ENCODE measurements around the gene FOXR1.

The FOXR1 gene

DNA sequence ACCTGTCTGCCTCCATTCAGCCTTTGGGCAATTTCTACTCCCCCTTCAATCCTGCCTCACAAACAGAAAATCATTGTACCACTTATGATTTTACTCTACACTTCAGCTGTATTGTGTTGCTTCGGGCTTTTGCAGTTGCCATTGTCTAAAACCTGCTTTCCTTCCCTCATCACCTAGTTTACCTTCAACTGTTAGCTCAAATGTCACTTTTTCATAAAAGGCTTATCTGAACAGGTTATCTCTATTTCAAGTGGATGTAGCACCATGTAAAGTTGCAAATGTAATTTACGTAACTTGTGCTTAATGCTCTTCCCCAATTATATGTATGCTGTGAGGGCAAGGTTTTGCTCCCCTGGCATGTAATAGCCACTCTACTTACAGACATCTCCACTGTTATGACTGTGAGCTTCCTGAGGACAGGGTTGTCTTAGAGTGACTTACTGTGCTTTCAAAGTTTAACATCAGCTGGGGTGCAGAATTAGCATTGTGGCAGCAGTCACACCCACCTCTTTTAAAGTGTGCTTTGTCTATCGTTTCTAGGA lies 41.1 kb downstream of the FOXR1 start:
- Histone ChIP-seq H3K36me3 (replicated peaks; ENCODE audit: insufficient read depth, low read length) (peaks cover 12% of the 10 kb centered on the region), H3K4me2 (ENCODE audit: low read depth, low read length) (no peak overlapping the region), H3K9me3 (replicated peaks; ENCODE audit: insufficient read depth, low read length) (no peaks in the 10 kb centered on the region), H3K4me3 (ENCODE audit: low read length) (no peak overlapping the region), H3K27ac (ENCODE audit: low read length) (no peak overlapping the region), H4K20me1 (ENCODE audit: insufficient read depth, low read length) (no peaks in the 10 kb centered on the region), H2AFZ (ENCODE audit: low read length) (no peak overlapping the region), H3K79me2 (ENCODE audit: low read length) (peaks cover 29% of the 10 kb centered on the region), H3F3A (ENCODE audit: insufficient read depth, low read length) (peaks cover 52% of the 10 kb centered on the region), H3K4me1 (ENCODE audit: low read length) (peaks cover 7% of the 10 kb centered on the region; the same call in 1 of the 2 replicates), H3K9me2 (replicated peaks; ENCODE audit: insufficient read depth, low read length) (no peaks in the 10 kb centered on the region), H3K27me3 (replicated peaks; ENCODE audit: insufficient read depth, low read length) (no peaks in the 10 kb centered on the region), H3K9ac (ENCODE audit: low read length) (no peak overlapping the region)
- no peak for TF ChIP-seq EZH2phosphoT487 (IDR thresholded peaks at IDR 0.05; ENCODE audit: low read length)
- TF ChIP-seq, protein P1, sequence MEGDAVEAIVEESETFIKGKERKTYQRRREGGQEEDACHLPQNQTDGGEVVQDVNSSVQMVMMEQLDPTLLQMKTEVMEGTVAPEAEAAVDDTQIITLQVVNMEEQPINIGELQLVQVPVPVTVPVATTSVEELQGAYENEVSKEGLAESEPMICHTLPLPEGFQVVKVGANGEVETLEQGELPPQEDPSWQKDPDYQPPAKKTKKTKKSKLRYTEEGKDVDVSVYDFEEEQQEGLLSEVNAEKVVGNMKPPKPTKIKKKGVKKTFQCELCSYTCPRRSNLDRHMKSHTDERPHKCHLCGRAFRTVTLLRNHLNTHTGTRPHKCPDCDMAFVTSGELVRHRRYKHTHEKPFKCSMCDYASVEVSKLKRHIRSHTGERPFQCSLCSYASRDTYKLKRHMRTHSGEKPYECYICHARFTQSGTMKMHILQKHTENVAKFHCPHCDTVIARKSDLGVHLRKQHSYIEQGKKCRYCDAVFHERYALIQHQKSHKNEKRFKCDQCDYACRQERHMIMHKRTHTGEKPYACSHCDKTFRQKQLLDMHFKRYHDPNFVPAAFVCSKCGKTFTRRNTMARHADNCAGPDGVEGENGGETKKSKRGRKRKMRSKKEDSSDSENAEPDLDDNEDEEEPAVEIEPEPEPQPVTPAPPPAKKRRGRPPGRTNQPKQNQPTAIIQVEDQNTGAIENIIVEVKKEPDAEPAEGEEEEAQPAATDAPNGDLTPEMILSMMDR (IDR thresholded peaks at IDR 0.05; ENCODE audit: low read length): no peak
- TF ChIP-seq EZH2 (optimal IDR thresholded peaks at IDR 0.05; ENCODE audit: low read depth, low read length): no peak
- no peak for DNase-seq

DNA sequence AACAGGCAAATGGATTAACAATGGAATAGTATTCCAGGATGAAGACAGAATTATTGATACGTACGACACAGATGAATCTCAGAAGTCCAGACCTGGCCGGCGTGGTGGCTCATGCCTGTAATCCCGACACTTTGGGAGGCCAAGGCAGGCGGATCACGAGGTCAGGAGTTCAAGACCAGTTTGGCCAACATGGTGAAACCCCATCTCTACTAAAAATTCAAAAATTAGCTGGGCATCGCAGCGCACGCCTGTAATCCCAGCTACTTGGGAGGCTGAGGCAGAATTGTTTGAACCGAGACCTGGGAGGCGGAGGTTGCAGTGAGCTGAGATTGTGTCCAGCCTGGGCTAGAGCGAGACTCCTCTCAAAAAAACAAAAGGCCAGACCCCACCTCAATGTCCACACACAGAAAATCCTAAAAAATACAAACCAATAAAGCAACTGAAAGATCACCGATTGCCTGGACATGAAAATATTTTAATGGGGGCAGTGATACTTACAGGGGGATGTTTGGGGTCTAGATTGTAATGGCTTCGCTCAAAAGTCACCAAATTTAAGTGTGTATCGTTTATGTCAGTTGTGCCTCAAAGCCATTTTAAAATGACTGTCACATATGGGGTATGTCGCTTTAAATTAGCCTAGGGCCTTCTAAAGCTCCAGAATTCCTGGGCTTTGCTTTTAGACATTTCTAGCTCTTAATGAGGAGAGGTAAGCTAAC lies 42.8 kb downstream of the FOXR1 start:
- peaks cover 12% of the 10 kb centered on the region for H3K36me3 ChIP-seq (replicated peaks; ENCODE audit: insufficient read depth, low read length)

DNA sequence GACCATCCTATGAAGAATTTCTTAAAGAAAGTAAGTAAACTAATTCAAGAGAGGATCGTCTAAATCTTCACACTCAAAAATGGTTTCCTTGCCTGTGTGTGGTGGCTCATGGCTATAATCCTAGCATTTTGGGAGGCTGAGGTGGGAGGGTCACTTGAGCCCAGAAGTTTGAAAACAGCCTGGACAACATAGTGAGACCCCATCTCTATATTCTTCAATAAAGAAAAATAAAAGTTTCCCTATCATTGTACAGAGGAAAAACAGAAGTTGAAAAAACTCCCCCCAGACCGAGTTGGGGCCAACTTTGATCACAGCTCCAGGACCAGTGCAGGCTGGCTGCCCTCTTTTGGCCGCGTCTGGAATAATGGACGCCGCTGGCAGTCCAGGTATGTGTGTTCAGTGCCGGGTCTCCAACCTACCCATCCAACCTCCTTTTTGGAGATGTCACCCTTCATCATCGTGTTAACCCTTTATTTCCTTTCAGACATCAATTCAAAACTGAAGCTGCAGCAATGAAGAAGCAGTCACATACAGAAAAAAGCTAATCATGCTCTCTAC lies 43.6 kb downstream of the FOXR1 start:
- Histone ChIP-seq H3K79me2 (ENCODE audit: low read length) (peaks cover 49% of the 10 kb centered on the region), H3K4me3 (ENCODE audit: low read length) (no peak overlapping the region), H4K20me1 (ENCODE audit: insufficient read depth, low read length) (no peaks in the 10 kb centered on the region), H3K9ac (ENCODE audit: low read length) (no peak overlapping the region), H3K4me2 (ENCODE audit: low read depth, low read length) (no peak overlapping the region), H3K9me2 (replicated peaks; ENCODE audit: insufficient read depth, low read length) (no peaks in the 10 kb centered on the region), H2AFZ (ENCODE audit: low read length) (no peak overlapping the region), H3F3A (ENCODE audit: insufficient read depth, low read length) (peaks cover 63% of the 10 kb centered on the region), H3K36me3 (replicated peaks; ENCODE audit: insufficient read depth, low read length) (peaks cover 12% of the 10 kb centered on the region), H3K27ac (ENCODE audit: low read length) (no peak overlapping the region), H3K4me1 (ENCODE audit: low read length) (peaks cover 12% of the 10 kb centered on the region), H3K27me3 (replicated peaks; ENCODE audit: insufficient read depth, low read length) (no peaks in the 10 kb centered on the region), H3K9me3 (replicated peaks; ENCODE audit: insufficient read depth, low read length) (no peaks in the 10 kb centered on the region)
- DNase-seq: no peak
- TF ChIP-seq EZH2phosphoT487 (IDR thresholded peaks at IDR 0.05; ENCODE audit: low read length) (no peak), EZH2 (optimal IDR thresholded peaks at IDR 0.05; ENCODE audit: low read depth, low read length) (no peak)
- TF ChIP-seq, protein P1 (IDR thresholded peaks at IDR 0.05; ENCODE audit: low read length): peak; percentile 15; the same call in 1 of the 2 replicates

More for the DNA sequence above, 42.8 kb downstream of the FOXR1 start:
- peaks cover 7% of the 10 kb centered on the region; the same call in 1 of the 2 replicates for H3K4me1 ChIP-seq (ENCODE audit: low read length)
- no peaks in the 10 kb centered on the region for H3K9me2 ChIP-seq (replicated peaks; ENCODE audit: insufficient read depth, low read length)
- TF ChIP-seq, protein P1 (IDR thresholded peaks at IDR 0.05; ENCODE audit: low read length): no peak
- TF ChIP-seq EZH2phosphoT487 (IDR thresholded peaks at IDR 0.05; ENCODE audit: low read length): no peak
- TF ChIP-seq EZH2 (optimal IDR thresholded peaks at IDR 0.05; ENCODE audit: low read depth, low read length): no peak
- H3K4me3 ChIP-seq (ENCODE audit: low read length): no peak overlapping the region
- no peak overlapping the region for H3K27ac ChIP-seq (ENCODE audit: low read length)
- no peak for DNase-seq
- no peak overlapping the region for H3K4me2 ChIP-seq (ENCODE audit: low read depth, low read length)
- peaks cover 63% of the 10 kb centered on the region for H3F3A ChIP-seq (ENCODE audit: insufficient read depth, low read length)
- no peaks in the 10 kb centered on the region for H3K9me3 ChIP-seq (replicated peaks; ENCODE audit: insufficient read depth, low read length)
- peaks cover 41% of the 10 kb centered on the region for H3K79me2 ChIP-seq (ENCODE audit: low read length)
- no peaks in the 10 kb centered on the region for H3K27me3 ChIP-seq (replicated peaks; ENCODE audit: insufficient read depth, low read length)
- no peak overlapping the region for H3K9ac ChIP-seq (ENCODE audit: low read length)
- H4K20me1 ChIP-seq (ENCODE audit: insufficient read depth, low read length): no peaks in the 10 kb centered on the region
- no peak overlapping the region for H2AFZ ChIP-seq (ENCODE audit: low read length)
